ENCODE measurements around the gene SYNJ1.
"Not testable (repeated sequence)": the region's sequence is repeated elsewhere in the genome, so short reads cannot be mapped to it uniquely, and the experiment has no call there.

The SYNJ1 gene

DNA sequence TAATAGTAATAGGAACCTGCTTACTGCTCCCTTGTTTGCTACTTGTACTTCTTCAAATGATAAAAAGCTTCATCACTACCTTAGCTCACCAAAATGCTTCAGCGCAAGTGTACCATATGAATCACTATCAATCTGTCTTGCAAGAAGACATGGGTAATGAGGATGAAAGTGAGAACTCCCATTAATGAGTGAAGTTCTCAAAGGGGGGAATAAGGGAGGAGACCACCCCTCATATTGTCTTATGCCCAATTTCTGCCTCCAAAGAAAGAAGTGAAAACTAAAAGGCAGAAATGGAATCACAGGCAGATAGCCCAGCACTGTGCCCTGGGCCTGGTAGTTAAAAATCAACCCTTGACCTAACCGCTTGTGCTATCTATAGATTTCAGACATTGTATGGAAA lies 63.7 kb downstream of the SYNJ1 start:
- not testable (repeated sequence) for H3K36me3 ChIP-seq (ENCODE audit: control insufficient read depth, insufficient read depth, low read length); H3K79me1 ChIP-seq (ENCODE audit: low read length)

GRCh38 chr21:32661981-32662380 lies 65.8 kb downstream of the SYNJ1 start:
- not testable (repeated sequence) for H3K4ac ChIP-seq (ENCODE audit: low read depth, low read length); H2BK5ac ChIP-seq (ENCODE audit: low read length); H3K23ac ChIP-seq (ENCODE audit: low read length); H4K5ac ChIP-seq (ENCODE audit: low read length); DNase-seq; H2AK5ac ChIP-seq (ENCODE audit: low read length); H3K4me1 ChIP-seq (ENCODE audit: control insufficient read depth, low read depth, low read length); H3K4me3 ChIP-seq (ENCODE audit: low read length); H3K27me3 ChIP-seq (ENCODE audit: insufficient read depth, low read length, poor library complexity); H3K9ac ChIP-seq (ENCODE audit: low read length); H3K36me3 ChIP-seq (ENCODE audit: control insufficient read depth, insufficient read depth, low read length); H4K8ac ChIP-seq (ENCODE audit: low read depth, low read length); H3K4me2 ChIP-seq (ENCODE audit: low read length); H2BK15ac ChIP-seq (replicated peaks; ENCODE audit: low read depth); H3K79me1 ChIP-seq (ENCODE audit: low read length); H2BK120ac ChIP-seq (ENCODE audit: low read depth, low read length); H3K56ac ChIP-seq (ENCODE audit: low read length); H3K27ac ChIP-seq (ENCODE audit: low read depth, low read length); H3K18ac ChIP-seq (ENCODE audit: low read length); H3K79me2 ChIP-seq (ENCODE audit: control insufficient read depth, insufficient read depth, low read length)
- no CpG with 5 or more reads among the region's 10 CpGs for WGBS (ENCODE audit: extremely low coverage, insufficient coverage, low lambda C conversion rate)

More for the DNA sequence above, 63.7 kb downstream of the SYNJ1 start:
- WGBS (ENCODE audit: extremely low coverage, insufficient coverage, low lambda C conversion rate) = no CpG with 5 or more reads among the region's 2 CpGs
- not testable (repeated sequence) for H3K9ac ChIP-seq (ENCODE audit: low read length); H2BK15ac ChIP-seq (replicated peaks; ENCODE audit: low read depth); H3K27ac ChIP-seq (ENCODE audit: low read depth, low read length); H2AK5ac ChIP-seq (ENCODE audit: low read length); H4K8ac ChIP-seq (ENCODE audit: low read depth, low read length); H3K18ac ChIP-seq (ENCODE audit: low read length); H3K79me2 ChIP-seq (ENCODE audit: control insufficient read depth, insufficient read depth, low read length); H3K56ac ChIP-seq (ENCODE audit: low read length); DNase-seq; H3K23ac ChIP-seq (ENCODE audit: low read length); H2BK5ac ChIP-seq (ENCODE audit: low read length); H3K4me1 ChIP-seq (ENCODE audit: control insufficient read depth, low read depth, low read length); H2BK120ac ChIP-seq (ENCODE audit: low read depth, low read length); H3K4me3 ChIP-seq (ENCODE audit: low read length); H4K5ac ChIP-seq (ENCODE audit: low read length); H3K27me3 ChIP-seq (ENCODE audit: insufficient read depth, low read length, poor library complexity); H3K4me2 ChIP-seq (ENCODE audit: low read length); H3K4ac ChIP-seq (ENCODE audit: low read depth, low read length)

DNA sequence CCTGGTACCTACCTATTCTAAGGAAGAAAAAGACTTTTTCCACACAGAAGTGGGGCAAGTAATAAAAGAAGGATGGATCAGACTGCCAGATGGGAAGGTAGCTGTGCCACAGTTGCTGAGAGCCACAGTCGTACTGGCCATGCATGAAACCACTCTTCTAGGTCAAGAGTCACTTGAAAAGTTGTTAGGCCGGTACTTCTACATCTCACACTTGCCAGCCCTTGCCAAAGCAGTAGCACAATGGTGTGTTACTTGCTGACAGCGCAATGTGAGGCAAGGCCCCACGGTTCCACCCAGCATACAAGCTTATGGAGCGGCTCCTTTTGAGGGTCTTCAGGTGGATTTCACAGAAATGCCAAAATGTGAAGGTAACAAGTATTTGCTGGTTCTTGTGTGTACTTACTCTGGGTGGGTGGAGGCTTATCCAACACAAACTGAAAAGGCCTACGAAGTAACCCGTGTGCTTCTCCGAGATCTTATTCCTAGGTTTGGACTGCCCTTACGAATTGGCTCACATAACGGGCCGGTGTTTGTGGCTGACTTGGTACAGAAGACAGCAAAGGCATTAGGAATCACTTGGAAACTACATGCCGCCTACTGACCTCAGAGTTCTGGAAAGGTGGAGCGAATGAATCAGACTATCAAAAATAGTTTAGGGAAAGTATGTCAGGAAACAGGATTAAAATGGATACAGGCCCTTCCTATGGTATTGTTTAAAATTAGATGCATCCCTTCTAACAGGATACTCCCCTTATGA lies 66.6 kb downstream of the SYNJ1 start:
- H3K36me3 ChIP-seq (ENCODE audit: control insufficient read depth, insufficient read depth, low read length); H3K4me3 ChIP-seq (ENCODE audit: low read length); H3K18ac ChIP-seq (ENCODE audit: low read length); H3K79me2 ChIP-seq (ENCODE audit: control insufficient read depth, insufficient read depth, low read length); H3K23ac ChIP-seq (ENCODE audit: low read length); H4K5ac ChIP-seq (ENCODE audit: low read length); H3K4me2 ChIP-seq (ENCODE audit: low read length); H3K56ac ChIP-seq (ENCODE audit: low read length); DNase-seq; H3K4ac ChIP-seq (ENCODE audit: low read depth, low read length); H3K9ac ChIP-seq (ENCODE audit: low read length); H4K8ac ChIP-seq (ENCODE audit: low read depth, low read length); H2BK5ac ChIP-seq (ENCODE audit: low read length); H3K27me3 ChIP-seq (ENCODE audit: insufficient read depth, low read length, poor library complexity); H2BK120ac ChIP-seq (ENCODE audit: low read depth, low read length); H3K27ac ChIP-seq (ENCODE audit: low read depth, low read length); H2AK5ac ChIP-seq (ENCODE audit: low read length); H2BK15ac ChIP-seq (replicated peaks; ENCODE audit: low read depth); H3K79me1 ChIP-seq (ENCODE audit: low read length); H3K4me1 ChIP-seq (ENCODE audit: control insufficient read depth, low read depth, low read length): not testable (repeated sequence)
- no CpG with 5 or more reads among the region's 13 CpGs for WGBS (ENCODE audit: extremely low coverage, insufficient coverage, low lambda C conversion rate)

DNA sequence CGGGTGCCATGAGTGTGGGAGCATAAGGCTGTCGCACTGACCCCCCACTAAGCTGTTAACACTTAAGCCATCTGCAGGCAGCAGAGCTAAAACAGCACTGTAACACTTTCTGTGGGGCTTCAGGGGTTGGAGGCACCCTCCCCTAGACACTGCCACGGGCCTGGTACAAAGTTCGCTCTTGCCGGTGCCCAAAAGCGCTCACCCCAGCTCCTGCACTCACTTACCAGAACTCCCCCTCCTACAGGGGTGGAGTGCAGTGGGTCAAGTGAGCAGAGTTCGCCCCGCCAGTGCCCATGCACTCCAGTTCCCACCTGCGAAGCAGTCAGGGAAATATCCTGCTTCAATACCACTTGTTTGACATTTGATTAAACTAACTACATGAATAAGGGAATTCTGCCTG lies 69.3 kb downstream of the SYNJ1 start:
- no peaks in the 10 kb centered on the region for H3K79me1 ChIP-seq (ENCODE audit: low read length)
- no peak overlapping the region for H3K56ac ChIP-seq (ENCODE audit: low read length)

DNA sequence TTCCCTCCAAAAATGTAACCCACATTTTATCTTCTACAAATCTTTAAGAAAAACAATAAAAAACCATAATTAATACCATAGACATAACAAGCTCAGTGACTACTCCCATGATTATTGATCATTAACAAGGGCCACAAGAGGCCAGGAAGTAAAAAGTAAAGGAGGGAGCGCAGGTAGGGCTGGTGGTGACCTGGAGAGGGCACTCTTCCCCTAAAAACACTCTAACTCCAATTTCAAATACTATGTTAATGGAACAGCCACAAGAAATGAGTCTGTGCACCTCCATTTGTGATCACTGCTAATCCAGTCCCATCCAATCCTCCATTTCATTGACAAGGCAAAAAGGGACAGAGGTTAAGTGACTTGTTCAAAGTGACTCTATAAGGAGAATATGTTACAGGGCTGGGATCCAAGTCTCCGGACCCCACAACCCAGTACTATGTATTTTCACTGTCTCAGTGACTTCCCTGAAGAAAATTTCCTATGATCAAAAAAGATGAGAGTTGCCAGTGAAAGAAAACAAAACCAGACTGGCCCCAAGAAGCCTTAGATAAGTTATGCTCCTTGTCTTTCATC lies 74.4 kb downstream of the SYNJ1 start:
- no peak overlapping the region for H4K8ac ChIP-seq (ENCODE audit: low read depth, low read length)
- no CpG with 5 or more reads among the region's 2 CpGs for WGBS (ENCODE audit: extremely low coverage, insufficient coverage, low lambda C conversion rate)
- H3K36me3 ChIP-seq (ENCODE audit: control insufficient read depth, insufficient read depth, low read length) = no peaks in the 10 kb centered on the region
- no peak overlapping the region for H3K27ac ChIP-seq (ENCODE audit: low read depth, low read length)
- H3K4me1 ChIP-seq (ENCODE audit: control insufficient read depth, low read depth, low read length) = no peaks in the 10 kb centered on the region
- no peak overlapping the region for H2BK15ac ChIP-seq (replicated peaks; ENCODE audit: low read depth)
- H4K5ac ChIP-seq (ENCODE audit: low read length) = no peak overlapping the region
- H3K23ac ChIP-seq (ENCODE audit: low read length) = no peak overlapping the region
- H3K18ac ChIP-seq (ENCODE audit: low read length) = no peak overlapping the region
- H3K79me1 ChIP-seq (ENCODE audit: low read length) = no peaks in the 10 kb centered on the region
- H3K56ac ChIP-seq (ENCODE audit: low read length) = no peak overlapping the region
- no peaks in the 10 kb centered on the region for H3K79me2 ChIP-seq (ENCODE audit: control insufficient read depth, insufficient read depth, low read length)
- H3K4me3 ChIP-seq (ENCODE audit: low read length) = no peak overlapping the region
- H3K9ac ChIP-seq (ENCODE audit: low read length) = no peak overlapping the region
- no peak overlapping the region for H3K4ac ChIP-seq (ENCODE audit: low read depth, low read length)
- no peak overlapping the region for H3K4me2 ChIP-seq (ENCODE audit: low read length)
- no peaks in the 10 kb centered on the region for H3K27me3 ChIP-seq (ENCODE audit: insufficient read depth, low read length, poor library complexity)
- H2BK120ac ChIP-seq (ENCODE audit: low read depth, low read length) = no peak overlapping the region
- peak; percentile 47 for DNase-seq
- no peak overlapping the region for H2AK5ac ChIP-seq (ENCODE audit: low read length)
- no peak overlapping the region for H2BK5ac ChIP-seq (ENCODE audit: low read length)

More for the DNA sequence above, 69.3 kb downstream of the SYNJ1 start:
- Histone ChIP-seq H2BK120ac (ENCODE audit: low read depth, low read length) (no peak overlapping the region), H3K4ac (ENCODE audit: low read depth, low read length) (no peak overlapping the region), H3K4me2 (ENCODE audit: low read length) (no peak overlapping the region), H4K5ac (ENCODE audit: low read length) (no peak overlapping the region), H2AK5ac (ENCODE audit: low read length) (no peak overlapping the region), H3K36me3 (ENCODE audit: control insufficient read depth, insufficient read depth, low read length) (no peaks in the 10 kb centered on the region), H2BK15ac (replicated peaks; ENCODE audit: low read depth) (no peak overlapping the region), H3K23ac (ENCODE audit: low read length) (no peak overlapping the region), H3K4me1 (ENCODE audit: control insufficient read depth, low read depth, low read length) (no peaks in the 10 kb centered on the region), H4K8ac (ENCODE audit: low read depth, low read length) (no peak overlapping the region), H2BK5ac (ENCODE audit: low read length) (no peak overlapping the region), H3K27me3 (ENCODE audit: insufficient read depth, low read length, poor library complexity) (no peaks in the 10 kb centered on the region), H3K4me3 (ENCODE audit: low read length) (no peak overlapping the region), H3K27ac (ENCODE audit: low read depth, low read length) (no peak overlapping the region), H3K18ac (ENCODE audit: low read length) (no peak overlapping the region), H3K79me2 (ENCODE audit: control insufficient read depth, insufficient read depth, low read length) (no peaks in the 10 kb centered on the region), H3K9ac (ENCODE audit: low read length) (no peak overlapping the region)
- DNase-seq = peak; percentile 13
- no CpG with 5 or more reads among the region's 9 CpGs for WGBS (ENCODE audit: extremely low coverage, insufficient coverage, low lambda C conversion rate)

- H4K8ac ChIP-seq (ENCODE audit: low read depth, low read length) = no peak overlapping the region
- no peak overlapping the region for H3K4ac ChIP-seq (ENCODE audit: low read depth, low read length)
- H2AK5ac ChIP-seq (ENCODE audit: low read length) = no peak overlapping the region
- no peak overlapping the region for H3K4me2 ChIP-seq (ENCODE audit: low read length)
- no peak overlapping the region for H3K27ac ChIP-seq (ENCODE audit: low read depth, low read length)
- no peaks in the 10 kb centered on the region for H3K79me1 ChIP-seq (ENCODE audit: low read length)
- no peak overlapping the region for H2BK5ac ChIP-seq (ENCODE audit: low read length)
- H3K4me1 ChIP-seq (ENCODE audit: control insufficient read depth, low read depth, low read length) = peaks cover 2% of the 10 kb centered on the region
- H3K23ac ChIP-seq (ENCODE audit: low read length) = no peak overlapping the region
- H3K36me3 ChIP-seq (ENCODE audit: control insufficient read depth, insufficient read depth, low read length) = no peaks in the 10 kb centered on the region
- DNase-seq = no peak
- H3K56ac ChIP-seq (ENCODE audit: low read length) = no peak overlapping the region
- no peak overlapping the region for H3K18ac ChIP-seq (ENCODE audit: low read length)
- H2BK15ac ChIP-seq (replicated peaks; ENCODE audit: low read depth) = no peak overlapping the region
- no peak overlapping the region for H4K5ac ChIP-seq (ENCODE audit: low read length)
- H3K27me3 ChIP-seq (ENCODE audit: insufficient read depth, low read length, poor library complexity) = no peaks in the 10 kb centered on the region
- no peak overlapping the region for H3K4me3 ChIP-seq (ENCODE audit: low read length)
- no peak overlapping the region for H3K9ac ChIP-seq (ENCODE audit: low read length)
- no peak overlapping the region for H2BK120ac ChIP-seq (ENCODE audit: low read depth, low read length)
- H3K79me2 ChIP-seq (ENCODE audit: control insufficient read depth, insufficient read depth, low read length) = no peaks in the 10 kb centered on the region
These were observed 79.6 kb downstream of the SYNJ1 start for GRCh38 chr21:32648165-32648564.

All from mesendoderm (in vitro differentiated cells).